Heart right ventricle (tissue), 16 donors: ENCODE results near the gene PATJ. TPM values are rescaled to one million over a fixed set of nuclear protein-coding genes. Genes with fewer than 3 reads are reported as not detected.
A peak's percentile ranks its signal among the peaks of the same experiment; 100 is the strongest.

Source experiments
- ATAC-seq, 8 donors: fragments of 200-7000 bp; cut with Tn5 transposase; one replicate each; pipeline ENCODE4 v1.9.1; 2020; ENCODE audit warnings: mild to moderate bottlenecking in 8 of 8, moderate library complexity in 8 of 8, moderate number of reproducible peaks in 1 of 8
- DNase-seq, 2 donors: peaks; one replicate each; pipeline ENCODE4 v3.0.0-alpha.2; 2020
- H3K27ac ChIP-seq, 10 donors: fragments of 200-600 bp; sonication (generic) in 2 of 10; one replicate each; pipeline versions ENCODE4 v1.5.0 to v1.8.0; 2020 to 2022; ENCODE audit warnings: mild to moderate bottlenecking in 3 of 10
- H3K27me3 ChIP-seq, 7 donors: fragments of 200-600 bp; one replicate each; pipeline ENCODE4 v1.8.0; 2021 to 2022; ENCODE audit warnings: mild to moderate bottlenecking in 2 of 7
- H3K36me3 ChIP-seq, 9 donors: fragments of 200-600 bp; sonication (generic) in 1 of 9; one replicate each; pipeline versions ENCODE4 v1.5.0 to v1.8.0; 2020 to 2022; ENCODE audit warnings: mild to moderate bottlenecking in 2 of 9
- H3K4me1 ChIP-seq, 9 donors: fragments of 200-600 bp; sonication (generic) in 1 of 9; one replicate each; pipeline versions ENCODE4 v1.5.0 to v1.8.0; 2020 to 2022; ENCODE audit warnings: mild to moderate bottlenecking in 4 of 9
- H3K4me3 ChIP-seq, 10 donors: fragments of 200-600 bp; sonication (generic) in 2 of 10; one replicate each; pipeline versions ENCODE4 v1.5.0 to v1.8.0; 2020 to 2022; ENCODE audit warnings: mild to moderate bottlenecking in 7 of 10, moderate library complexity in 2 of 10
- H3K9me3 ChIP-seq, 11 donors: fragments of 200-600 bp in 10 of 11; sonication (generic) in 2 of 11; one replicate each; pipeline versions ENCODE4 v1.5.0 to v1.8.0; 2013 to 2022; ENCODE audit warnings: mild to moderate bottlenecking in 2 of 11, control low read depth in 1 of 11, moderate library complexity in 1 of 11
- CTCF ChIP-seq, 9 donors: fragments of 200-600 bp; sonication (generic) in 2 of 9; IDR thresholded peaks; one replicate each; pipeline versions ENCODE4 v1.5.0 to v1.8.0; 2021 to 2022; ENCODE audit warnings: antibody characterized with exemption in 9 of 9, mild to moderate bottlenecking in 5 of 9, moderate library complexity in 1 of 9
- WGBS, 2 donors: extraction: QIAGEN DNeasy Blood & Tissue Kit; methylation state at CpG; one replicate each; pipeline ENCODE4 v1.1.7; 2013; ENCODE audit warnings: inconsistent platforms in 1 of 2; 5-methylcytosine and 5-hydroxymethylcytosine counted together
- intact Hi-C, 10 donors: fragments of 100-400 bp; cut with DNase I; formaldehyde crosslinking; loops; one replicate each; pipeline versions ENCODE4 v1.11.1 to v1.14.2; 2022
- long read RNA-seq, 3 donors: library from polyadenylated mRNA; unstranded; transcript quantifications; one replicate each; pipeline ENCODE4 v2.0.0, GENCODE V29; 2020 to 2021
- polyA plus RNA-seq, 2 donors: library from polyadenylated mRNA; stranded (reverse); fragments of 200-250 nt; gene quantifications; one replicate each; pipeline ENCODE4 v1.2.3, GENCODE V29; 2013
- total RNA-seq, 10 donors: library from RNA; stranded (reverse); fragmentation: NEBNext Ultra II Directional in 3 of 10; extraction: Animal tissue kit (Norgen Biotek cat#: 25700) in 3 of 10; gene quantifications; one replicate each; pipeline versions ENCODE4 v1.2.1 to v1.2.4, GENCODE V29; 2021 to 2023
- donor health status: Arrhythmogenic right ventricular cardiomyopathy.
- donor health status: ischemic (EF 13 %, LVEDD 7.1; RV severe dilation, severe dysfunction).
- donor health status: healthy with polysubstance abuse.
- donor health status: DM: no; HTN: yes; CAD: no.
- donor health status: DM: no; HTN: no; CAD: no.
- donor health status: ischemic (EF 25% LVEDD 6.9; RV normal size, moderate dysfunction).
- donor health status: ischemic (EF 25% LVEDD 5.7; RV mildly dilated, moderate dysfunction).
- donor health status: healthy.
- donor health status: DM: yes; HTN: yes; CAD: no.
- donor health status: Ischemic cardiomyopathy.
- donor health status: ischemic (EF 35%, LVEDD 5.7; RV mildly dilated, moderate dysfunction).
- donor health status: nonischemic (EF 11% LVEDD 7.7; RV severe dilation, severe dysfunction).
- donor health status: DM: yes; HTN: yes; CAD: no.
- donor health status: PGD.
- donor health status: ischemic (EF 29% LVEDD 5.4; RV normal size, mild dysfunction).
- donor health status: nonischemic (EF 23%, LVEDD 6.1; RV moderate dilation, normal function).

PATJ gene, protein sequence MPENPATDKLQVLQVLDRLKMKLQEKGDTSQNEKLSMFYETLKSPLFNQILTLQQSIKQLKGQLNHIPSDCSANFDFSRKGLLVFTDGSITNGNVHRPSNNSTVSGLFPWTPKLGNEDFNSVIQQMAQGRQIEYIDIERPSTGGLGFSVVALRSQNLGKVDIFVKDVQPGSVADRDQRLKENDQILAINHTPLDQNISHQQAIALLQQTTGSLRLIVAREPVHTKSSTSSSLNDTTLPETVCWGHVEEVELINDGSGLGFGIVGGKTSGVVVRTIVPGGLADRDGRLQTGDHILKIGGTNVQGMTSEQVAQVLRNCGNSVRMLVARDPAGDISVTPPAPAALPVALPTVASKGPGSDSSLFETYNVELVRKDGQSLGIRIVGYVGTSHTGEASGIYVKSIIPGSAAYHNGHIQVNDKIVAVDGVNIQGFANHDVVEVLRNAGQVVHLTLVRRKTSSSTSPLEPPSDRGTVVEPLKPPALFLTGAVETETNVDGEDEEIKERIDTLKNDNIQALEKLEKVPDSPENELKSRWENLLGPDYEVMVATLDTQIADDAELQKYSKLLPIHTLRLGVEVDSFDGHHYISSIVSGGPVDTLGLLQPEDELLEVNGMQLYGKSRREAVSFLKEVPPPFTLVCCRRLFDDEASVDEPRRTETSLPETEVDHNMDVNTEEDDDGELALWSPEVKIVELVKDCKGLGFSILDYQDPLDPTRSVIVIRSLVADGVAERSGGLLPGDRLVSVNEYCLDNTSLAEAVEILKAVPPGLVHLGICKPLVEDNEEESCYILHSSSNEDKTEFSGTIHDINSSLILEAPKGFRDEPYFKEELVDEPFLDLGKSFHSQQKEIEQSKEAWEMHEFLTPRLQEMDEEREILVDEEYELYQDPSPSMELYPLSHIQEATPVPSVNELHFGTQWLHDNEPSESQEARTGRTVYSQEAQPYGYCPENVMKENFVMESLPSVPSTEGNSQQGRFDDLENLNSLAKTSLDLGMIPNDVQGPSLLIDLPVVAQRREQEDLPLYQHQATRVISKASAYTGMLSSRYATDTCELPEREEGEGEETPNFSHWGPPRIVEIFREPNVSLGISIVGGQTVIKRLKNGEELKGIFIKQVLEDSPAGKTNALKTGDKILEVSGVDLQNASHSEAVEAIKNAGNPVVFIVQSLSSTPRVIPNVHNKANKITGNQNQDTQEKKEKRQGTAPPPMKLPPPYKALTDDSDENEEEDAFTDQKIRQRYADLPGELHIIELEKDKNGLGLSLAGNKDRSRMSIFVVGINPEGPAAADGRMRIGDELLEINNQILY (N-terminal part only)
- total RNA-seq = 100 to 1,000 TPM in 8 of 10 donors, 10 to 100 TPM in 2; 74.1 to 213 (median 145) TPM
- polyA plus RNA-seq = 10 to 100 TPM in 1 of 2 donors, 1 to 10 TPM in 1; 3.7 to 42.4 TPM
- long read RNA-seq, donor 1, partial matches to known transcripts = 25 of 43 reads
- long read RNA-seq, donor 1, other reads (novel, unspliced or antisense) = 18 of 43 reads
- long read RNA-seq, donor 2, partial matches to known transcripts = 16 of 44 reads
- long read RNA-seq, donor 2, other reads (novel, unspliced or antisense) = 28 of 44 reads
- long read RNA-seq, donor 3, partial matches to known transcripts = 55 of 105 reads
- long read RNA-seq, donor 3, other reads (novel, unspliced or antisense) = 48 of 105 reads

- ATAC-seq (peak; percentile 59 to 84 (median 75)), DNase-seq (peak; percentile 47 to 57)
- WGBS, 2 donors = 5 to 7% methylated on average over 46 to 54 of the region's 54 CpGs
- no peak for TF ChIP-seq CTCF (IDR thresholded peaks at IDR 0.05)
- Histone ChIP-seq H3K4me1 (peaks cover 0 to 22% (median 13%) of the 10 kb centered on the region in 9 donors), H3K36me3 (no peaks in the 10 kb centered on the region), H3K9me3 (no peaks in the 10 kb centered on the region), H3K27me3 (peaks cover 0 to 3% (median 0%) of the 10 kb centered on the region in 7 donors), H3K27ac (peak within 1 kb of the TSS; percentile 90 to 99 (median 98)), H3K4me3 (peak within 1 kb of the TSS; percentile 82 to 99 (median 93))
- intact Hi-C loops = loop anchor here in 2 of 10 donors (2.0 to 5.0 kb wide), 3 partner anchors 15 to 110 kb away; partner anchors contain the start of gene TM2D1 (in 1 of the 2)
These were observed at the start of gene PATJ for GRCh38 chr1:61741711-61742619. Gene PATJ, plus strand, starts transcription at chr1:61742480. Its CDS starts 20,413 bp downstream, at chr1:61762893.

GRCh38 chr1:61699911-61700851 is 42.1 kb upstream of the PATJ start:
- Histone ChIP-seq H3K4me1 (peaks cover 0 to 5% (median 0%) of the 10 kb centered on the region in 9 donors), H3K9me3 (no peaks in the 10 kb centered on the region), H3K4me3 (no peak overlapping the region), H3K27ac (no peak overlapping the region), H3K27me3 (no peaks in the 10 kb centered on the region), H3K36me3 (peaks cover 0 to 99% (median 37%) of the 10 kb centered on the region in 9 donors)
- ATAC-seq (no peak), DNase-seq (no peak)
- intact Hi-C loops = loop anchor here in 1 of 10 donors (10.0 kb wide), 1 partner anchor 105 kb away; no protein-coding TSS in a partner anchor
- TF ChIP-seq CTCF (IDR thresholded peaks at IDR 0.05) = no peak
- 66 to 70% methylated on average over 3 of the region's 3 CpGs for WGBS, 2 donors
